TTC549 (cell line): ENCODE results near the gene MTTP.

ENCODE experiments used
- FAIRE-seq: peaks from 2 replicates; lab custom pipeline; 2012; peaks lifted over from hg19 to GRCh38; lab: Jason Lieb, UNC

Gene MTTP

GRCh38 chr4:99642725-99643489 lies 68.3 kb downstream of the MTTP start:
- FAIRE-seq: no peak

GRCh38 chr4:99644453-99644852 lies 69.8 kb downstream of the MTTP start:
- FAIRE-seq: no peak

GRCh38 chr4:99645036-99645435 lies 70.4 kb downstream of the MTTP start:
- FAIRE-seq: no peak

- no peak for FAIRE-seq
These were observed 71.0 kb downstream of the MTTP start for GRCh38 chr4:99645638-99646037.

GRCh38 chr4:99647071-99647470 lies 72.4 kb downstream of the MTTP start:
- FAIRE-seq: no peak

- FAIRE-seq: no peak
These were observed 73.7 kb downstream of the MTTP start for GRCh38 chr4:99648321-99648720.

GRCh38 chr4:99649208-99649607 lies 74.6 kb downstream of the MTTP start:
- FAIRE-seq: no peak

GRCh38 chr4:99649778-99650177 lies 75.2 kb downstream of the MTTP start:
- no peak for FAIRE-seq

- FAIRE-seq: no peak
These were observed 76.6 kb downstream of the MTTP start for GRCh38 chr4:99651016-99651769.

GRCh38 chr4:99651811-99652485 lies 77.3 kb downstream of the MTTP start:
- FAIRE-seq: no peak

- no peak for FAIRE-seq
These were observed 78.2 kb downstream of the MTTP start for GRCh38 chr4:99652596-99653436.

GRCh38 chr4:99653916-99654315 lies 79.3 kb downstream of the MTTP start:
- FAIRE-seq: no peak

GRCh38 chr4:99654361-99654761 lies 79.7 kb downstream of the MTTP start:
- FAIRE-seq: no peak

GRCh38 chr4:99655308-99656081 lies 80.9 kb downstream of the MTTP start:
- FAIRE-seq: no peak

GRCh38 chr4:99657798-99658197 lies 83.2 kb downstream of the MTTP start, which contains the start of gene C4orf54:
Gene C4orf54, minus strand, starts transcription at chr4:99657828. Its CDS starts 3,180 bp downstream, at chr4:99654648.
- FAIRE-seq: no peak

- no peak for FAIRE-seq
These were observed 84.0 kb downstream of the MTTP start for GRCh38 chr4:99658666-99659065.

- no peak for FAIRE-seq
These were observed 87.3 kb downstream of the MTTP start for GRCh38 chr4:99661907-99662306.

- FAIRE-seq: no peak
These were observed 90.1 kb downstream of the MTTP start for GRCh38 chr4:99664716-99665115.

- no peak for FAIRE-seq
These were observed 91.4 kb downstream of the MTTP start for GRCh38 chr4:99665983-99666382.

GRCh38 chr4:99668472-99668871 lies 93.8 kb downstream of the MTTP start:
- FAIRE-seq: no peak

GRCh38 chr4:99669084-99669483 lies 94.5 kb downstream of the MTTP start:
- FAIRE-seq: no peak
